ENCODE measurements around the gene KIRREL1. TPM values are rescaled to one million over a fixed set of nuclear protein-coding genes. Genes with fewer than 3 reads are reported as not detected.
A peak's percentile ranks its signal among the peaks of the same experiment; 100 is the strongest.

Gene KIRREL1
- polyA plus RNA-seq, 1 experiment, result 42.3 TPM

GRCh38 chr1:157963713-157964112 is 29.7 kb upstream of the KIRREL1 start:
- Histone ChIP-seq H3K4me3 (ENCODE audit: low read depth, low read length) (no peak overlapping the region), H3K27ac (ENCODE audit: low read depth, low read length) (no peak overlapping the region), H3K27me3 (ENCODE audit: control insufficient read depth, insufficient read depth, low read length) (peaks cover 16% of the 10 kb centered on the region), H3K9me3 (ENCODE audit: control insufficient read depth, insufficient read depth, low read length) (peaks cover 5% of the 10 kb centered on the region; the same call in 1 of the 2 replicates)
- CTCF ChIA-PET, result interaction anchor here (0.6 to 18.9 kb wide), 51 partner anchors 12 to 1107 kb away, joined by 3 to 1031 read pairs (median 4); partner anchors contain the start of genes IFI16 and KIRREL1
- TF ChIP-seq CTCF (IDR thresholded peaks at IDR 0.05; ENCODE audit: low read depth, low read length), result peak; percentile 92
- POLR2A ChIA-PET, result interaction anchor here (0.7 kb wide), 1 partner anchor 149 kb away, joined by 3 read pairs; no protein-coding TSS in a partner anchor
- peak; percentile 51 for DNase-seq (ENCODE audit: low read depth, low spot score)

- ChIA-PET POLR2A (interaction anchor here (0.9 kb wide), 1 partner anchor 159 kb away, joined by 3 read pairs; no protein-coding TSS in a partner anchor), CTCF (interaction anchor here (0.7 to 18.9 kb wide), 7 partner anchors 12 to 1032 kb away, joined by 3 to 1031 read pairs (median 5); partner anchors contain the start of gene KIRREL1)
- DNase-seq (ENCODE audit: low read depth, low spot score), result no peak
- Histone ChIP-seq H3K4me3 (ENCODE audit: low read depth, low read length) (no peak overlapping the region), H3K9me3 (ENCODE audit: control insufficient read depth, insufficient read depth, low read length) (peaks cover 5% of the 10 kb centered on the region; the same call in 1 of the 2 replicates), H3K27ac (ENCODE audit: low read depth, low read length) (peak overlapping the region; percentile 34), H3K27me3 (ENCODE audit: control insufficient read depth, insufficient read depth, low read length) (peaks cover under 1% of the 10 kb centered on the region)
- TF ChIP-seq CTCF (IDR thresholded peaks at IDR 0.05; ENCODE audit: low read depth, low read length), result no peak
Observed at GRCh38 chr1:157965584-157965983, 27.9 kb upstream of the KIRREL1 start.

- TF ChIP-seq CTCF (IDR thresholded peaks at IDR 0.05; ENCODE audit: low read depth, low read length), result no peak
- peak overlapping the region; percentile 34 for H3K27ac ChIP-seq (ENCODE audit: low read depth, low read length)
- POLR2A ChIA-PET, result interaction anchor here (0.9 kb wide), 1 partner anchor 159 kb away, joined by 3 read pairs; no protein-coding TSS in a partner anchor
- peak; percentile 65 for DNase-seq (ENCODE audit: low read depth, low spot score)
- H3K9me3 ChIP-seq (ENCODE audit: control insufficient read depth, insufficient read depth, low read length), result peaks cover 5% of the 10 kb centered on the region; the same call in 1 of the 2 replicates
- CTCF ChIA-PET, result interaction anchor here (0.5 to 18.9 kb wide), 7 partner anchors 13 to 1032 kb away, joined by 3 to 1031 read pairs (median 5); partner anchors contain the start of gene KIRREL1
- H3K4me3 ChIP-seq (ENCODE audit: low read depth, low read length), result no peak overlapping the region
- H3K27me3 ChIP-seq (ENCODE audit: control insufficient read depth, insufficient read depth, low read length), result no peaks in the 10 kb centered on the region
Observed at GRCh38 chr1:157966031-157966537, 27.4 kb upstream of the KIRREL1 start.

- Histone ChIP-seq H3K27ac (ENCODE audit: low read depth, low read length) (no peak overlapping the region), H3K27me3 (ENCODE audit: control insufficient read depth, insufficient read depth, low read length) (no peaks in the 10 kb centered on the region), H3K4me3 (ENCODE audit: low read depth, low read length) (no peak overlapping the region), H3K9me3 (ENCODE audit: control insufficient read depth, insufficient read depth, low read length) (peaks cover 8% of the 10 kb centered on the region)
- CTCF ChIA-PET, result interaction anchor here (1.1 to 18.9 kb wide), 5 partner anchors 26 to 153 kb away, joined by 4 to 1031 read pairs (median 35); partner anchors contain the start of gene KIRREL1
- TF ChIP-seq CTCF (IDR thresholded peaks at IDR 0.05; ENCODE audit: low read depth, low read length), result no peak
- DNase-seq (ENCODE audit: low read depth, low spot score), result no peak
- POLR2A ChIA-PET, result no interaction called here
Observed at GRCh38 chr1:157967205-157967604, 26.2 kb upstream of the KIRREL1 start.

- H3K27me3 ChIP-seq (ENCODE audit: control insufficient read depth, insufficient read depth, low read length), result no peaks in the 10 kb centered on the region
- peak; percentile 60 for DNase-seq (ENCODE audit: low read depth, low spot score)
- POLR2A ChIA-PET, result interaction anchor here (0.6 to 1.3 kb wide), 3 partner anchors 69 to 153 kb away, joined by 3 to 5 read pairs (median 3); no protein-coding TSS in a partner anchor
- peak overlapping the region; percentile 21; the same call in 1 of the 2 replicates for H3K4me3 ChIP-seq (ENCODE audit: low read depth, low read length)
- CTCF ChIA-PET, result interaction anchor here (0.8 to 18.9 kb wide), 21 partner anchors 8 to 591 kb away, joined by 3 to 1031 read pairs (median 6); partner anchors contain the start of gene KIRREL1
- H3K27ac ChIP-seq (ENCODE audit: low read depth, low read length), result peak overlapping the region; percentile 94
- TF ChIP-seq CTCF (IDR thresholded peaks at IDR 0.05; ENCODE audit: low read depth, low read length), result no peak
- peaks cover 8% of the 10 kb centered on the region for H3K9me3 ChIP-seq (ENCODE audit: control insufficient read depth, insufficient read depth, low read length)
Observed at GRCh38 chr1:157968508-157968907, 24.9 kb upstream of the KIRREL1 start.
